Astrocyte (in vitro differentiated cells and primary cell): ENCODE results near the gene NDUFS3.

Experiments used
- CTCF ChIP-seq: IDR thresholded peaks from 2 replicates; pipeline ENCODE4 v1.5.1; 2011; ENCODE audit warnings: low read depth, mild to moderate bottlenecking, inconsistent platforms, low read length, moderate library complexity; ENCODE audit not compliant: insufficient read depth
- EZH2 ChIP-seq: IDR thresholded peaks from 2 replicates; pipeline ENCODE4 v1.6.1; 2012; ENCODE audit warnings: mild to moderate bottlenecking, low read length, inconsistent platforms; ENCODE audit not compliant: insufficient read depth

- TF ChIP-seq CTCF: no peak
- no peak for TF ChIP-seq EZH2
These were observed 24.4 kb downstream of the NDUFS3 start for GRCh38 chr11:47603295-47603694.
